Thoracic aorta (tissue), 2 donors: Measurements from ENCODE around the gene RHOT1. TPM values are rescaled to one million over a fixed set of nuclear protein-coding genes. Genes with fewer than 3 reads are reported as not detected.

ENCODE experiments used
- ATAC-seq: fragments of 150-250 bp; one replicate; pipeline ENCODE4 v1.8.0; 2017; ENCODE audit warnings: low read depth; ENCODE audit not compliant: insufficient number of reproducible peaks, low FRiP score
- DNase-seq: peaks from one replicate; pipeline ENCODE4 v3.0.0-alpha.2; 2020; ENCODE audit warnings: low spot score
- H3K27ac ChIP-seq, 2 donors: fragments of 200-600 bp; sonication (generic); 1 replicate in 1 of 2; 2 replicates in 1 of 2; pipeline ENCODE4 v1.5.1; 2016; ENCODE audit warnings: mild to moderate bottlenecking in 2 of 2, moderate library complexity in 2 of 2
- H3K27me3 ChIP-seq: fragments of 200-600 bp; sonication (generic); replicated peaks from 2 replicates; pipeline ENCODE4 v1.6.0; 2016; ENCODE audit warnings: mild to moderate bottlenecking; ENCODE audit not compliant: insufficient read depth
- H3K36me3 ChIP-seq: fragments of 200-600 bp; sonication (generic); one replicate; pipeline ENCODE4 v1.5.1; 2016
- H3K4me1 ChIP-seq, 2 donors: fragments of 200-600 bp; sonication (generic); 1 replicate in 1 of 2; 2 replicates in 1 of 2; pipeline versions ENCODE4 v1.5.1 to v1.6.0; 2016; ENCODE audit warnings: low read depth in 2 of 2, mild to moderate bottlenecking in 1 of 2; ENCODE audit not compliant: control insufficient read depth in 1 of 2
- H3K4me3 ChIP-seq: fragments of 200-600 bp; sonication (generic); 2 replicates; pipeline ENCODE4 v1.5.1; 2016; ENCODE audit warnings: mild to moderate bottlenecking
- H3K9me3 ChIP-seq: fragments of 200-600 bp; sonication (generic); 2 replicates; pipeline ENCODE4 v1.5.1; 2016
- CTCF ChIP-seq: fragments of 200-600 bp; sonication (generic); IDR thresholded peaks from one replicate; pipeline ENCODE4 v1.5.1; 2019; ENCODE audit warnings: antibody characterized with exemption
- total RNA-seq, 2 donors: library from RNA; depleted of rRNA; stranded (reverse); fragments of >200 nt; gene quantifications; one replicate each; pipeline versions ENCODE4 v1.1.0 to v1.2.3, GENCODE V29; 2016

Gene RHOT1
- total RNA-seq, 2 donors from 2014 or later, result 40.1 to 47.0 TPM

DNA sequence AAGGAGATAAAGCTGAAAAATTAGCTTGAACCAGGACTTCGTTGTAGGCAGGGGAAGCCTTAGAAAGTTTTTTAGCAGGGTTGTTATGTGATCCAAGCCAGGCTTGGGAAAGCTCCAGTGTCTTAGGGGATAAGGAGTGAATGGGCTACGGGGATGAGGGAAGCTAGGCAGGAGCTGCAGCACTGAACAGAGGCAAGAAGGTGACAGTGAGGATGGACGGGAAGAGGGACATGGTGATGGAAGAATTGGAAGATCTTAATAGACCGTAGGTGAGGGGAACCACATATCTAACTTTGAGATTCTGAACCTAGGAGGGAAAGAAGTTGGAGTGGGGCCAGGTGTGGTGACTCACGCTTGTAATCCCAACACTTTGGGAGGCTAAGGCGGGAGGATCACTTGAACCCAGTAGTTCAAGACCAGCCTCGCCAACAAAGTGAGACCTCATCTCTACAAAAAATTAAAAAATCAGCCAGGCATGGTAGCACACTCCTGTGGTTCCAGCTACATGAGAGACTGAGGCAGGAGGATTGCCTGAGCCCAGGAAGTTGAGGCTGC, 126.5 kb downstream of the RHOT1 start:
- H3K4me1 ChIP-seq, result peaks cover 11 to 27% of the 10 kb centered on the region in 2 donors
- no peaks in the 10 kb centered on the region for H3K27me3 ChIP-seq
- no peaks in the 10 kb centered on the region for H3K9me3 ChIP-seq
- no peaks in the 10 kb centered on the region for H3K36me3 ChIP-seq
- H3K4me3 ChIP-seq, result no peak overlapping the region
- no peak for DNase-seq
- no peak overlapping the region for H3K27ac ChIP-seq
- ATAC-seq, result no peak
- TF ChIP-seq CTCF, result no peak

- Histone ChIP-seq H3K4me3 (no peak overlapping the region), H3K9me3 (no peaks in the 10 kb centered on the region), H3K4me1 (peaks cover 11 to 27% of the 10 kb centered on the region in 2 donors), H3K36me3 (no peaks in the 10 kb centered on the region), H3K27me3 (no peaks in the 10 kb centered on the region), H3K27ac (no peak overlapping the region)
- no peak for DNase-seq
- TF ChIP-seq CTCF, result no peak
- no peak for ATAC-seq
These were observed 127.1 kb downstream of the RHOT1 start for GRCh38 chr17:32269377-32269776.

GRCh38 chr17:32271844-32272243, 129.5 kb downstream of the RHOT1 start:
- no peak overlapping the region for H3K4me3 ChIP-seq
- TF ChIP-seq CTCF, result no peak
- no peaks in the 10 kb centered on the region for H3K36me3 ChIP-seq
- no peaks in the 10 kb centered on the region for H3K9me3 ChIP-seq
- H3K4me1 ChIP-seq, result peaks cover 5 to 12% of the 10 kb centered on the region in 2 donors
- no peak for DNase-seq
- no peaks in the 10 kb centered on the region for H3K27me3 ChIP-seq
- no peak overlapping the region for H3K27ac ChIP-seq
- ATAC-seq, result no peak

DNA sequence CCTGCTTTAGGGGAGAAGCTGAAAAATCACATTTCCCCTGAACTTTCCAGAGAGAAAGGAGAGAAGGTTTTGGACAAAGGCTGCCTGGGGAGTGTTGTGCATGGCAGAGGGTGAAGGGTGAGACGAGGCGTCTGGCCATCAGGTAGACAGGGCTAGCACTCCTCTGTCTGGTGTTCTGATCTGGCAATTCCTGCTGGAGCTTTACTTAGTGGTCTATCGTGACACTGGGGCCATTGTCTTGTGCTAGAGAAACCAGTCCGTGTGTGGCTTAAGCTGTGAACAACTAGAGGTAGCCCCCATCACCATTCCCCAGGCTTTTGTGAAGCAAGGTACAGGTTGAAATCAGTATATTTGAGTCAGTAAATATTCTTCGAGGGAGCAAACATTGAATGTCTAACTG, 131.8 kb downstream of the RHOT1 start:
- no peaks in the 10 kb centered on the region for H3K27me3 ChIP-seq
- no peaks in the 10 kb centered on the region for H3K9me3 ChIP-seq
- ATAC-seq (no peak), DNase-seq (no peak)
- no peaks in the 10 kb centered on the region for H3K36me3 ChIP-seq
- no peaks in the 10 kb centered on the region for H3K4me1 ChIP-seq
- H3K27ac ChIP-seq, result no peak overlapping the region
- TF ChIP-seq CTCF, result no peak
- no peak overlapping the region for H3K4me3 ChIP-seq

DNA sequence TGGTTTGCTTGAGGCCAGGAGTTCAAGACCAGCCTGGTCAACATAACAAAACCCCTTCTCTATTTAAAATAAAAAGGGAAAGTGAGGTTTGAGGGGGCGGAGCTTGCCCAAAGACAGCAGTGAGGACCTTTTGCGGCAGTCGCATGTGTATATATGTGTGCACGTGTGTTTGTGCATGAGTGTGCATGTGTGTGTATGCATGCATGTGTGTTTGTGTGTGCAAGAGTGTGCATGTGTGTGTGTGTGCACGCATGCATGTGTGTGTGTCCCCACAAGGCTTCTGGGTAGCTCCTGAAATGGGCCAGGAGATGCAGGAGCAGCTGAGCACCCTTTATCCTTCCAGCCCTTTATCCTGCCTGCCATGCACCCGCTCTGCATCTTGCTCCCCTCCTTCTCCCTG, 132.3 kb downstream of the RHOT1 start:
- TF ChIP-seq CTCF, result no peak
- ATAC-seq, result no peak
- H3K27me3 ChIP-seq, result no peaks in the 10 kb centered on the region
- no peak overlapping the region for H3K4me3 ChIP-seq
- H3K27ac ChIP-seq, result no peak overlapping the region
- H3K9me3 ChIP-seq, result no peaks in the 10 kb centered on the region
- DNase-seq, result no peak
- H3K36me3 ChIP-seq, result no peaks in the 10 kb centered on the region
- no peaks in the 10 kb centered on the region for H3K4me1 ChIP-seq

Other genes with a start within 250 kb of the RHOT1 start
- gene UTP6, start 240.8 kb upstream of the RHOT1 start, total RNA-seq, result 10 to 100 TPM; 56.0 to 77.3 TPM
- 10 to 100 TPM; 14.4 to 26.0 TPM for gene SUZ12, start 205.5 kb upstream of the RHOT1 start, total RNA-seq
- gene LRRC37B, start 135.1 kb upstream of the RHOT1 start, total RNA-seq, result 10 to 100 TPM; 23.3 to 23.4 TPM
- gene RHBDL3, start 123.3 kb downstream of the RHOT1 start, total RNA-seq, result under 1 TPM in 1 of 2 donors, not detected in 1; 0.63 TPM
- 1 to 10 TPM; 6.2 to 7.6 TPM for gene C17orf75, start 199.7 kb downstream of the RHOT1 start, total RNA-seq
- 100 to 1,000 TPM; 107 to 221 TPM for gene ZNF207, start 207.7 kb downstream of the RHOT1 start, total RNA-seq